ENCODE data around the gene TAOK2.

DNA sequence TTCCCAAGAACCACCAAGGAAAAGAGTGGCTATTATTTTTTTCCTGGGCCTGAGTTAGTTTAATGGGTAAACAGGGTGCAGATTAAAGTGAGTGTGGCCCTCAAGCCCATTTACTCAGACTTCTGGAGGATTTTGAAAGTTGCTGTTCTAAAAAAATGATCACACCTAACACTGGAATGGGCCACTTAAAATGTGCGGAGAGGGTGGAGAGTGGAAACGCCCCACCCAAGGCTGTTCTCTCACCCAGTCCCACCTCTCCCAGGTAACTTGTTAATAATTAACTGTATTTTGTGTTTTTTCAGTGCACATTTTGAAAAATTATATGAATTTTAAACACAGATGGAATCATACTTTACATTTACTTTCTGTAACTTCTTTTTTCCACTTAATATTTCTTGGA, 16.4 kb downstream of the TAOK2 start:
- TF ChIP-seq POLR2A (IDR thresholded peaks at IDR 0.05): no peak
- TF ChIP-seq, protein P1, sequence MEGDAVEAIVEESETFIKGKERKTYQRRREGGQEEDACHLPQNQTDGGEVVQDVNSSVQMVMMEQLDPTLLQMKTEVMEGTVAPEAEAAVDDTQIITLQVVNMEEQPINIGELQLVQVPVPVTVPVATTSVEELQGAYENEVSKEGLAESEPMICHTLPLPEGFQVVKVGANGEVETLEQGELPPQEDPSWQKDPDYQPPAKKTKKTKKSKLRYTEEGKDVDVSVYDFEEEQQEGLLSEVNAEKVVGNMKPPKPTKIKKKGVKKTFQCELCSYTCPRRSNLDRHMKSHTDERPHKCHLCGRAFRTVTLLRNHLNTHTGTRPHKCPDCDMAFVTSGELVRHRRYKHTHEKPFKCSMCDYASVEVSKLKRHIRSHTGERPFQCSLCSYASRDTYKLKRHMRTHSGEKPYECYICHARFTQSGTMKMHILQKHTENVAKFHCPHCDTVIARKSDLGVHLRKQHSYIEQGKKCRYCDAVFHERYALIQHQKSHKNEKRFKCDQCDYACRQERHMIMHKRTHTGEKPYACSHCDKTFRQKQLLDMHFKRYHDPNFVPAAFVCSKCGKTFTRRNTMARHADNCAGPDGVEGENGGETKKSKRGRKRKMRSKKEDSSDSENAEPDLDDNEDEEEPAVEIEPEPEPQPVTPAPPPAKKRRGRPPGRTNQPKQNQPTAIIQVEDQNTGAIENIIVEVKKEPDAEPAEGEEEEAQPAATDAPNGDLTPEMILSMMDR (IDR thresholded peaks at IDR 0.05): no peak

All from Peyer's patch (tissue), 4 donors.